ENCODE measurements around the gene POLR2F.

DNA sequence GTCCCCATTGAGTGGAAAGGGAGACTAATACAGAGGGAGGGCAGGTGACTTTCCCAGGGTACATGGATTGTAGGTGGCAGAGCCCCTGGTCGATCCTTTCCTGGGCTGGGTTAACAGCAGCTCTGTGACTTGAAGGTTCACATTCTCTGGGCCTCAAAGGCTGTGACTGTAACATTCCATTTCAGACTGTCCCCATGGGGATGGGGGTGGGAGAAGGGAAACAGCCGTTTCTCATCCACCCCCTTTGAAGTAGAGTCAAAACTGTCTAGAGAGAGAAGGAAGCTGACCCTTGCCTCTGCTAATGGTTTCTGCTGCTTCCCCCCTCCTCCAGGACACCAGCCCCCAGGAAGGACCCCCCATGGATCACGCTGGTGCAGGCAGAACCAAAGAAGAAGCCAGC is 28.2 kb upstream of the POLR2F start:
- TF ChIP-seq, protein P1, sequence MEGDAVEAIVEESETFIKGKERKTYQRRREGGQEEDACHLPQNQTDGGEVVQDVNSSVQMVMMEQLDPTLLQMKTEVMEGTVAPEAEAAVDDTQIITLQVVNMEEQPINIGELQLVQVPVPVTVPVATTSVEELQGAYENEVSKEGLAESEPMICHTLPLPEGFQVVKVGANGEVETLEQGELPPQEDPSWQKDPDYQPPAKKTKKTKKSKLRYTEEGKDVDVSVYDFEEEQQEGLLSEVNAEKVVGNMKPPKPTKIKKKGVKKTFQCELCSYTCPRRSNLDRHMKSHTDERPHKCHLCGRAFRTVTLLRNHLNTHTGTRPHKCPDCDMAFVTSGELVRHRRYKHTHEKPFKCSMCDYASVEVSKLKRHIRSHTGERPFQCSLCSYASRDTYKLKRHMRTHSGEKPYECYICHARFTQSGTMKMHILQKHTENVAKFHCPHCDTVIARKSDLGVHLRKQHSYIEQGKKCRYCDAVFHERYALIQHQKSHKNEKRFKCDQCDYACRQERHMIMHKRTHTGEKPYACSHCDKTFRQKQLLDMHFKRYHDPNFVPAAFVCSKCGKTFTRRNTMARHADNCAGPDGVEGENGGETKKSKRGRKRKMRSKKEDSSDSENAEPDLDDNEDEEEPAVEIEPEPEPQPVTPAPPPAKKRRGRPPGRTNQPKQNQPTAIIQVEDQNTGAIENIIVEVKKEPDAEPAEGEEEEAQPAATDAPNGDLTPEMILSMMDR (IDR thresholded peaks at IDR 0.05) = no peak
- TF ChIP-seq POLR2A (IDR thresholded peaks at IDR 0.05) (no peak), POLR2AphosphoS5 (IDR thresholded peaks at IDR 0.05; ENCODE audit: insufficient read depth in 1 of 2, low read depth in 1 of 2) (no peak)

Data from vagina (tissue), 2 donors.